ENCODE results near the gene RADIL.
"Not testable (repeated sequence)": the region's sequence is repeated elsewhere in the genome, so short reads cannot be mapped to it uniquely, and the experiment has no call there.

Gene RADIL

DNA sequence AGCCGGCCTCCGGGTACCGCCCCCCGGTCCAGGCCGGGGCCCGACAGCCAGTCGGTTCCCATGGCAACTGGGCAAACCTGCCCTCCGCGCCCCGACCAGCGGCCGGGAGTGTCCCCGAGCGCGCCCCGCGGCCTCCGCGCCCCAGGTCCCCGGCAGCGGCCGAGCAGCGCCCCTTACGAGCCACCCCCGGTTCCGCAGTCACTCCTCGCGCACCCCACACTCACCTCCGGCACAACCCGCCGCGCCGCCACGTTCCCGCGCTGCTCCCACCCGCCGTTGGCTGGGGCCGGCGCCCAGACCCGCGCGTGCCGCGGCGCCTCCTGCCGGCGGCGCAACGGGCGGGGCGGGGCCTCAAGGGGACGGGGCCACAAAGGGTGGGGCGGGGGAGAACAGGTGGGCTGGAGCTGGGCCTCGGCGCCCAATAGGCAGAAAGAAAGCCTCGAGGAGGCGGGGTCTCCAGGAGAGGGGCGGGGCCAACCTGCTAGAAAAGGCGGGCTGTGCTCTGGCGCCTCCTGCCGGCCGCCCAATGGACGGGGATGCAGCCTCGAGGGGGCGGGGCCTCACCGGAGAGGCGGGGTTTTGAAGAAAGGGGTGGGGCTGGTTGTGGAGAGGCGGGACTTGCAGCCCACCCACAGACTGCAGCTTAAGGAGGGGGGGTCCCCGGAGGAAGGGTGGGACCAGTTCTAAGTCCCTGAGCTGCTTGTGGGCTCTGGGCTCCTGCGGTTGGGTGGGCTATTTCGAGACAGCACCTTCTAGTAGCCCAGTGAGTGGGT is at the start of gene RADIL:
TSS of gene RADIL (minus strand) at position 345 of the 773 bp plus-strand sequence. CDS start 5,577 bp downstream, outside the sequence.
- DNase-seq (ENCODE audit: low read depth): peak; percentile 60

GRCh38 chr7:4931943-4932342 is 48.4 kb upstream of the RADIL start:
- DNase-seq (ENCODE audit: low read depth): no peak

DNA sequence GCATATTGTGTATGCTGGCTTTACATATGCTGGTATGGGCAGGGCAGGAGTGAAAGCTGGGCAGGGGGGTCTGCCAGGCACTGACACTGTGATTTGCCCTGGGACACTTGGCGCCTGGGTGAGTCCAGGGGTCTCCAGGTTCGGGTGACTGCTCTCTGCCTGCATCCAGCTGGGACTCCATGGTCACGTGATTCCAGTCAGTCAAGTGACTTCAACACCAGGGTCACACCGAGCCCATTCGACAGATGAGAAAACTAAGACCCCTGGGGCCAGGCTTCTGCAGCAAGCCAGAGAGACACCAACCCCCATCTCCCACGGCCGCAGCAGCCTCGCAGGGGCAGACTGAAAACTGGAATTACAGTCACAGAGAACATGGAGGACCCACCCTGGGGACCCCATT is 45.5 kb upstream of the RADIL start:
- no peak for DNase-seq (ENCODE audit: low read depth)

DNA sequence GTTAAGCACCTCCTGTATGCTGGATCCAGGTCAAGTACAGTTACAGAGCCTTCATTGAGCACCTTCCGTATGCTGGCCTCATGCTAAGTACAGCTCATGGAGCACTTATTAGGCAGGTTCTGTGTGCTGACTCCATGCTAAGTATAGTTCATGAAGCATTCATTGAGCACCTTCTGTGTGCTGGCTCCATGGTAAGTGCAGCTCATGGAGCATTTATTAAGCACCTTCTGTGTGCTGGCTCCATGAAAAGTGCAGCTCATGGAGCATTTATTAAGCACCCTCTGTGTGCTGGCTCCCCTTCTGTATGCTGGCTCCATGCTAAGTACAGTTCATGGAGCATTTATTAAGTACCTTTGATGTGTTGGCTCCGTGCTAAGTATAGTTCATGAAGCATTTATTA is 44.9 kb upstream of the RADIL start:
- no peak for DNase-seq (ENCODE audit: low read depth)

DNA sequence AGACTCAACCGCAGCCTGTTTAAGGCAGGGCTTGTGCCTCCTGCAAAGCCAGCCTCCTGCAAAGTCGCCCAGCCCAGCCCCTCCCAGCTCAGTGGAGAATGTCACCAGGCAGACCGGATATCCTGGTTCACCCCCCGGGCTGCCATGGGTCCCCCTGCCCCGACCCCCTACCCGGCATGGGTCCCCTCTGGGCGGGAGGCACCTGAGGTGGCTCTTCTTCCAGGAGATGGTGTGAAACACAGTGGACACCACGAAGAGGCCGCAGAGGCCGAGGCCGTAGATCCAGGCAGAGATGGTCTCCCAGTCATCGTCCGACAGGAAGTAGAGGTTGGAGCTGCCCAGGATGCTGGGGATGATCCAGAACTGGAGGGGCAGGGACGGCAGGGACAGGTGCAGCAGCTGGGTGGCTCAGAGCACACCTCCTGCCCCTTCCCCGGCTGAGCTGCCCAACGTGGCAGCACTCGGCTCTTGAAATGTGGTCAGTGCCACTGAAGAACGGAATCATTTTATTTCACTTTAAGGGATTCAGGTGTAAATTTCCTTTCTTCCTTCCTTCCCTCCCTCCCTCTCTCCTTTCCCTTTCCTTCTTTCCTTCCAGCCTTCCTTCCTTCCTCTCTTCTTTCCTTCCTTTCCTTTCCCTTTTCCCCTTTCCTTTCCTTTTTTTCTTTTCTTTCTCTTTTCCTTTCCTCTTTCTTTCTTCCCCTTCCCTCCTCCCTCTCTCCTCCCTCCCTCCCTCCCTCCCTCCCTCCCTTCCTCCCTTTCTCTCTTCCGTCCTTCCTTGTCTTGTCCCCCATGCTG is 36.7 kb upstream of the RADIL start:
- no peak for DNase-seq (ENCODE audit: low read depth)

DNA sequence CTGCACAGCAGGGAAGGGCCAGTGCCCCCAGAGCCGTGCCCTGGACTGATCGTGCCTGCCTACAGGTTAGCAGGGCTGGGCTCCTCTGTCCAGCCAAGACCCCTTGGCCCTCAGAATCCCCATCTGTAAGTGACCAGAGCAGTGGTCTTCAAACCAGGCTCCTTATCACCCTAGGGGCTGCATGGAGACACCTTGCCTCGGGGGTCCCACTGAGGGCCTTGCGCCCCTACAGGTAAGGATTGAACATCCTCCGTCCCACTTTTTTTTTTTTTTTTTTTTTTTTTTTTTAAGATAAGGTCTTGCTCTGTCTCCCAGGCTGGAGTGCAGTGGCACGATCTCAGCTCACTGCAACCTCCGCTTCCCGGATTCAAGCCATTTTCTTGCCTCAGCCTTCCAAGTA is 32.6 kb upstream of the RADIL start:
- no peak for DNase-seq (ENCODE audit: low read depth)

- no peak for DNase-seq (ENCODE audit: low read depth)
Measured at GRCh38 chr7:4911111-4911828, 27.8 kb upstream of the RADIL start.

DNA sequence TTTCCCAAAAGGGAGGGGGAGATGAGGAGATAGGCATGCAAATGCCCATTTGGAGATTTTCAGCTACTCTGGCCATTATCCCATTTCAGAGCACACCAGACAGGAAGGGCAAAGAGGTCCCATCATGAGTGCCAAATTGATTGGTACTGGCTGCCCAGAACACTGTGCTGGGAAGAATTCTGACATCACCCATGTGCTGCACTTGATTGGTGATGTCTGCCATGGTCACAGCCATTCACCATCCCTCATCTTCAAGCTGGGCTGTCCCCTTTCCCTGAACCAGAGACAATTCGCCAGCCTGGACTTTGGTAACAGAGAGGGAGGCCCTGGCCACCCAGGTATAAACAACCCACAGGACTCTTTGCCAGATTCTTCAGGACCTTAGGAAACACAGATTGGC is 23.2 kb upstream of the RADIL start:
- DNase-seq (ENCODE audit: low read depth): no peak

GRCh38 chr7:4905171-4905570 is 21.7 kb upstream of the RADIL start:
- DNase-seq (ENCODE audit: low read depth): no peak

DNA sequence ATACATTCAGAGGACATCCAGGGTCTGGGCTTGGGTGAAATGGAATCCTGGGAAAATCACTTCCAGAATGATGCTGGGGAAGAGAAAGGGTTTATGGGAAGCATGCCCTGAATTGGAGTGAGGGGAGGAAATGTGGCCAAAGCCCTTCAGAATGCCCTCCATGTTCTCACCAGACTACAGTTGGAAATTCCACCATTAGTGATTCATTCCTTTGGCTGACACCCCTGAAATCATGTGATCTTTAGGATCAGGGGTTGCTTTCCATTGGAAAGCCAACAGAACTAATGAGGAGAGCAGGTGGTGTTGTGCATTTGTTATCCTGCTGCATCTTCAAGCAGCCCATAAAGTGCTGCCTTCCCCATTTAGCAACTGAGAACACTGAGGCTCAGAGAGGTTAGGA is 20.8 kb upstream of the RADIL start:
- no peak for DNase-seq (ENCODE audit: low read depth)

DNA sequence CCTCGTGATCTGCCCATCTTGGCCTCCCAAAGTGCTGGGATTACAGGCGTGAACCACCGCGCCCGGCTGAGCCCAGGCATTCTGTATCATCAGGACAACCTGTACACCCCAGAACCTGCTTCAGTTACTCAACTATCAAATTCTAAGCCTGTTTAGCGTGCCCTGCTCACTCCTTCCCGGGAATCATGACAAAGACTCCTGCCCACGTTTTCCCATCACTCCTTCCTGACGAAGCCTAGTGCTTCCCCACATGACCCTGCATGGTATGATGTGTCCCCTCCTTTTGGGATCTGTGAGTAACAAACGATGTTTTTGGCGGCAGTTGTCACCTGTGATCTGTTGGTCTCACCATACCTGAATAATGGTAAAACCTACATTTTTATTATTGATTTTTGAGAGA is 12.2 kb upstream of the RADIL start:
- DNase-seq (ENCODE audit: low read depth): no peak

- DNase-seq (ENCODE audit: low read depth): no peak
Measured at GRCh38 chr7:4894482-4894881, 11.0 kb upstream of the RADIL start.

- no peak for DNase-seq (ENCODE audit: low read depth)
Measured at GRCh38 chr7:4893929-4894475, 10.5 kb upstream of the RADIL start.

- DNase-seq (ENCODE audit: low read depth): not testable (repeated sequence)
Measured at GRCh38 chr7:4893188-4893587, 9.7 kb upstream of the RADIL start.

DNA sequence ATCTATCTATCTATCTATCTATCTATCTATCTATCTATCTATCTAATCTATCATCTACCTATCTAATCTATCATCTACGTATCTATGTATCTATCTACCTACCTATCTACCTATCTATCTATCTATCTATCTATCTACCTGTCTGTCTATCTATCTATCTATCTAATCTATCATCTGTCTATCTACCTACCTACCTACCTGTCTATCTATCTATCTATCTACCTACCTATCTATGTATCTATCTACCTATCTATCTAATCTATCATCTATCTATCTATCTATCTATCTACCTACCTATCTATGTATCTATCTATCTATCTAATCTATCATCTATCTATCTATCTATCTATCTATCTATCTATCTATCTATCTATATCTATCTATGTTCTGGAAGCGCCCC is 8.0 kb upstream of the RADIL start:
- DNase-seq (ENCODE audit: low read depth): not testable (repeated sequence)

GRCh38 chr7:4889682-4890081 is 6.2 kb upstream of the RADIL start:
- no peak for DNase-seq (ENCODE audit: low read depth)

GRCh38 chr7:4888161-4888560 is 4.6 kb upstream of the RADIL start:
- DNase-seq (ENCODE audit: low read depth): no peak

DNA sequence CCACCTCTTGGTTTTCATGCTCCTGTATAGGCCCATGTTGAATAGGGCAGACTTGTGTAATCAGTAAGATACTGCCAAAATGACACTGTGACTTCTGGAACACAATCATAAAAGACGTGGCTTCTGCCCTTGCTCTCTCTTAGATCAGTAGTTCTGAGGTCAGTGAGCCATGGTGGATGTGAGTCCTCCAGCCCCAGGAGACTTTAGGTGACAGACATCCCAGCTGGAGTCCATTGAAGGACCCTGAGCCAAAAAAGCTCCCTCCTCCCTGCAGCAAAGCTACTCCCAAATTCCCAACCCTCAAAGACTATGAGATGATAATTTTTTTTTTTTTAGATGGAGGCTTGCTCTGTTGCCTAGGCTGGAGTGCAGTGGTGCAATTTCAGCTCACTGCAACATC is 3.2 kb upstream of the RADIL start:
- no peak for DNase-seq (ENCODE audit: low read depth)

DNA sequence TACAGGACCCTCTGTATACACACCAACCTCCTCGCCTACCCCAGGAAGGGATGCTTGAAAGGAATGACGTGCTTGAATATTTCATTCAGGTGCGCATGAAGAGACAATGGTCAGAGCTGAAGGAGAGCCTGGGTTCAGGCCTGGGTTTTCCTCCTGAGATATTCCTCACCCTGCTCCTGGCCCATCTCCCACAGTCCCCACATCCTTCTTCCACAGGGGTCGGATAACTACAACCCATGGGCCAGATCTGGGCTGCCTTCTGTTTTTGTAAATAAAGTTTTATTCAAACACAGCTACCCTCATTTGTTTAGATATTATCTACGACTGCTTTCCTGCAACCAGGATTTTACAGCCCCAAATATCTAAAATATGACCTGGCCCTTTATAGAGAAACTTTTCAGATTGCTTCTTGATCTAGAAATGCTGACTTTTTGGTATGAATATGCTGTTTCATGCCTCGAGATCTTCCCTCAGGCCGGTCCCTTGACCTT is 1.8 kb upstream of the RADIL start:
- DNase-seq (ENCODE audit: low read depth): no peak

DNA sequence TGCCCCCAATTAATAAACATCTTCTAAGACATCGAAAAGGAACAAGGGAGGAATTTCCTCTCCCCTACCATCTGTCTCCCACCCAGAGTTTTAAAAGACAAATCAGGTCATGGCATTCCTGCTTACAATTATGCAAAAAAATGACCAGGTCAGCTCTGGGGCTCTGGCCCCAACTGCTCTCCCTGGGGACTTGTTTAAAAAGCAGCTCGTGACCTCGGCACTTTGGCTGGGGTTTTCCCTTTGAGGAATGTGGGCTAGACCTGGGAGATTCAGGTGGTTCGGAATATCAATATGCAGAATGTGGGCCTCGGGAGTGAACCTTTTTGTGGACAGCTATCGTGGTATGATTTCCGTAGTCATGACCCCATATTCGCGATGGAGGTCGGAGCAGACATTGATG is 648 bp upstream of the RADIL start:
- no peak for DNase-seq (ENCODE audit: low read depth)

DNA sequence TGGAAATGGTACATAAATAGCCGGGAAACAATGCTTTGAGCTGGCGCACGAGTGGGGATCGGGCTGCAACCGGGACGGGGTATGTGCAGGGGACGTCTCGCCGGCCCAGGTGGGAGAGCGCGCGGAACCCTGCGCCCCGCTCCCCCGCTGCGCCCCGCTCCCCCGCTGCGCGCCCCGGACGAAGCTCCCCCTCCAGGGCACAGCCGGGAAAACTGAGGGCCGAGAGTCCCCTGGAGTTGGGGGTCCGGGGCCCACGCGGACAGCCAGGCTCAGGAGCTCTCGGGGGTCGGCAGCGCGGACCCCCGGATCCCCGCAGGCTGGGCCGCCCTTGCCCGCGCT is 514 bp downstream of the RADIL start:
- no peak for DNase-seq (ENCODE audit: low read depth)

All from stimulated activated CD8-positive, alpha-beta memory T cell treated with anti-CD3 and anti-CD28 coated beads, Interleukin-12 subunit alpha, Interleukin-12 subunit beta, amount 100 ng/mL, for 4 hours (primary cell).